Measurements from ENCODE around the gene GPR55. TPM values are rescaled to one million over a fixed set of nuclear protein-coding genes. Genes with fewer than 3 reads are reported as not detected.

Gene GPR55
- total and polyA plus RNA-seq, 2 of the 8 experiments (the other 6 are each of a cell fraction or from before 2014, with no cell fraction given) = not detected

DNA sequence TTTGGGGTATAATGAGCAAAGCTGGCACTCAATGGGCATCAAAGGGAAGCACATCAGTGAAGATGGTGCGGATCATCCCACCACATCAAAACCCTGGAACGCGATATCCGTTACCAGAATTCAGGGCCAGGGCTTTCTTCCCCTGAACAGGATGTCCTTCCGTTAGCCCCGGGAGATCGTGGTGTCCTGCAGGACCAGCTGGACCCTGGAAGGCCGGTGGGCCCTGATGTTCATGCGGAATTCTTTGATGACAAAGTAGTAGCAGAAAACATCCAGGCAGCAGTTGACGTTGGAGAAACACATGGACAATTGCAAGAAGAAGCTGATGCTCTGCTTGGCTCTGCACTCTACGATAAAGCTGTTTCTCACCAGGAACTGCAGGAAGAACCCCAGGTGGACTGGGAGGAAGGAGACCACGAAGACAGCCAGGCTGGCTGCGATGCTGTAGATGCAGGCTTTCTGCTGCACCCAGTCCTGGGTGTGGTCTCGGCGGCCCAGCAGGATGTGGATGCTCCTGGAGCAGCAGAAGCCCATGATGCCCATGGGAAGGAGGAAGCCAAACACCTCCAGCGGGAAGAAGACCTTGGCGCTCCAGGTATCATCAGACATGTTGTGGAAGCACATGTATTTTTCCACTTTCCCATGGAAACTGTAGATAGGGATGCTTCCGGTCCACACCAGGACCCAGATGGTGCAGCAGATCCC lies 15.0 kb downstream of the GPR55 start (continued):
- TF ChIP-seq, protein P1, sequence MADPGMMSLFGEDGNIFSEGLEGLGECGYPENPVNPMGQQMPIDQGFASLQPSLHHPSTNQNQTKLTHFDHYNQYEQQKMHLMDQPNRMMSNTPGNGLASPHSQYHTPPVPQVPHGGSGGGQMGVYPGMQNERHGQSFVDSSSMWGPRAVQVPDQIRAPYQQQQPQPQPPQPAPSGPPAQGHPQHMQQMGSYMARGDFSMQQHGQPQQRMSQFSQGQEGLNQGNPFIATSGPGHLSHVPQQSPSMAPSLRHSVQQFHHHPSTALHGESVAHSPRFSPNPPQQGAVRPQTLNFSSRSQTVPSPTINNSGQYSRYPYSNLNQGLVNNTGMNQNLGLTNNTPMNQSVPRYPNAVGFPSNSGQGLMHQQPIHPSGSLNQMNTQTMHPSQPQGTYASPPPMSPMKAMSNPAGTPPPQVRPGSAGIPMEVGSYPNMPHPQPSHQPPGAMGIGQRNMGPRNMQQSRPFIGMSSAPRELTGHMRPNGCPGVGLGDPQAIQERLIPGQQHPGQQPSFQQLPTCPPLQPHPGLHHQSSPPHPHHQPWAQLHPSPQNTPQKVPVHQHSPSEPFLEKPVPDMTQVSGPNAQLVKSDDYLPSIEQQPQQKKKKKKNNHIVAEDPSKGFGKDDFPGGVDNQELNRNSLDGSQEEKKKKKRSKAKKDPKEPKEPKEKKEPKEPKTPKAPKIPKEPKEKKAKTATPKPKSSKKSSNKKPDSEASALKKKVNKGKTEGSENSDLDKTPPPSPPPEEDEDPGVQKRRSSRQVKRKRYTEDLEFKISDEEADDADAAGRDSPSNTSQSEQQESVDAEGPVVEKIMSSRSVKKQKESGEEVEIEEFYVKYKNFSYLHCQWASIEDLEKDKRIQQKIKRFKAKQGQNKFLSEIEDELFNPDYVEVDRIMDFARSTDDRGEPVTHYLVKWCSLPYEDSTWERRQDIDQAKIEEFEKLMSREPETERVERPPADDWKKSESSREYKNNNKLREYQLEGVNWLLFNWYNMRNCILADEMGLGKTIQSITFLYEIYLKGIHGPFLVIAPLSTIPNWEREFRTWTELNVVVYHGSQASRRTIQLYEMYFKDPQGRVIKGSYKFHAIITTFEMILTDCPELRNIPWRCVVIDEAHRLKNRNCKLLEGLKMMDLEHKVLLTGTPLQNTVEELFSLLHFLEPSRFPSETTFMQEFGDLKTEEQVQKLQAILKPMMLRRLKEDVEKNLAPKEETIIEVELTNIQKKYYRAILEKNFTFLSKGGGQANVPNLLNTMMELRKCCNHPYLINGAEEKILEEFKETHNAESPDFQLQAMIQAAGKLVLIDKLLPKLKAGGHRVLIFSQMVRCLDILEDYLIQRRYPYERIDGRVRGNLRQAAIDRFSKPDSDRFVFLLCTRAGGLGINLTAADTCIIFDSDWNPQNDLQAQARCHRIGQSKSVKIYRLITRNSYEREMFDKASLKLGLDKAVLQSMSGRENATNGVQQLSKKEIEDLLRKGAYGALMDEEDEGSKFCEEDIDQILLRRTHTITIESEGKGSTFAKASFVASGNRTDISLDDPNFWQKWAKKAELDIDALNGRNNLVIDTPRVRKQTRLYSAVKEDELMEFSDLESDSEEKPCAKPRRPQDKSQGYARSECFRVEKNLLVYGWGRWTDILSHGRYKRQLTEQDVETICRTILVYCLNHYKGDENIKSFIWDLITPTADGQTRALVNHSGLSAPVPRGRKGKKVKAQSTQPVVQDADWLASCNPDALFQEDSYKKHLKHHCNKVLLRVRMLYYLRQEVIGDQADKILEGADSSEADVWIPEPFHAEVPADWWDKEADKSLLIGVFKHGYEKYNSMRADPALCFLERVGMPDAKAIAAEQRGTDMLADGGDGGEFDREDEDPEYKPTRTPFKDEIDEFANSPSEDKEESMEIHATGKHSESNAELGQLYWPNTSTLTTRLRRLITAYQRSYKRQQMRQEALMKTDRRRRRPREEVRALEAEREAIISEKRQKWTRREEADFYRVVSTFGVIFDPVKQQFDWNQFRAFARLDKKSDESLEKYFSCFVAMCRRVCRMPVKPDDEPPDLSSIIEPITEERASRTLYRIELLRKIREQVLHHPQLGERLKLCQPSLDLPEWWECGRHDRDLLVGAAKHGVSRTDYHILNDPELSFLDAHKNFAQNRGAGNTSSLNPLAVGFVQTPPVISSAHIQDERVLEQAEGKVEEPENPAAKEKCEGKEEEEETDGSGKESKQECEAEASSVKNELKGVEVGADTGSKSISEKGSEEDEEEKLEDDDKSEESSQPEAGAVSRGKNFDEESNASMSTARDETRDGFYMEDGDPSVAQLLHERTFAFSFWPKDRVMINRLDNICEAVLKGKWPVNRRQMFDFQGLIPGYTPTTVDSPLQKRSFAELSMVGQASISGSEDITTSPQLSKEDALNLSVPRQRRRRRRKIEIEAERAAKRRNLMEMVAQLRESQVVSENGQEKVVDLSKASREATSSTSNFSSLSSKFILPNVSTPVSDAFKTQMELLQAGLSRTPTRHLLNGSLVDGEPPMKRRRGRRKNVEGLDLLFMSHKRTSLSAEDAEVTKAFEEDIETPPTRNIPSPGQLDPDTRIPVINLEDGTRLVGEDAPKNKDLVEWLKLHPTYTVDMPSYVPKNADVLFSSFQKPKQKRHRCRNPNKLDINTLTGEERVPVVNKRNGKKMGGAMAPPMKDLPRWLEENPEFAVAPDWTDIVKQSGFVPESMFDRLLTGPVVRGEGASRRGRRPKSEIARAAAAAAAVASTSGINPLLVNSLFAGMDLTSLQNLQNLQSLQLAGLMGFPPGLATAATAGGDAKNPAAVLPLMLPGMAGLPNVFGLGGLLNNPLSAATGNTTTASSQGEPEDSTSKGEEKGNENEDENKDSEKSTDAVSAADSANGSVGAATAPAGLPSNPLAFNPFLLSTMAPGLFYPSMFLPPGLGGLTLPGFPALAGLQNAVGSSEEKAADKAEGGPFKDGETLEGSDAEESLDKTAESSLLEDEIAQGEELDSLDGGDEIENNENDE (IDR thresholded peaks at IDR 0.05; ENCODE audit: insufficient replicate concordance, low read length) = no peak
- TF ChIP-seq TAF1 (IDR thresholded peaks at IDR 0.05; ENCODE audit: low read depth, low read length) (no peak), POU5F1 (IDR thresholded peaks at IDR 0.05; ENCODE audit: low read depth, low read length) (no peak), RFX5 (IDR thresholded peaks at IDR 0.05; ENCODE audit: borderline replicate concordance, low read depth, low read length) (no peak), RNF2 (IDR thresholded peaks at IDR 0.05; ENCODE audit: borderline replicate concordance, low read depth, low read length, missing control alignments, poor library complexity, severe bottlenecking) (no peak), NANOG (IDR thresholded peaks at IDR 0.05; ENCODE audit: insufficient read depth, low read depth, low read length, poor library complexity, severe bottlenecking) (no peak), YY1 (IDR thresholded peaks at IDR 0.05; ENCODE audit: low read depth, low read length) (no peak), POLR2AphosphoS5 (IDR thresholded peaks at IDR 0.05; ENCODE audit: low read depth, low read length) (no peak), CHD2 (IDR thresholded peaks at IDR 0.05; ENCODE audit: low read length) (no peak), SP2 (IDR thresholded peaks at IDR 0.05; ENCODE audit: low read length) (no peak), BCL11A (IDR thresholded peaks at IDR 0.05; ENCODE audit: low read depth in 2 of 2, low read length in 2 of 2) (no peak)

Data from H1 (cell line).